ENCODE results near the gene TPSAB1.
"Not testable (repeated sequence)": the region's sequence is repeated elsewhere in the genome, so short reads cannot be mapped to it uniquely, and the experiment has no call there.

Gene TPSAB1

GRCh38 chr16:1240436-1240835 is at the start of gene TPSAB1:
TSS of gene TPSAB1 (plus strand) at chr16:1240705. CDS start at chr16:1240939, 234 bp downstream.
- DNase-seq, result not testable (repeated sequence)

- DNase-seq, result not testable (repeated sequence)
Observed at GRCh38 chr16:1190789-1191188, 49.7 kb upstream of the TPSAB1 start.

- no peak for DNase-seq
Observed at GRCh38 chr16:1192384-1193073, 48.0 kb upstream of the TPSAB1 start.

- no peak for DNase-seq
Observed at GRCh38 chr16:1193143-1193824, 47.2 kb upstream of the TPSAB1 start.

- no peak for DNase-seq
Observed at GRCh38 chr16:1193825-1194581, 46.5 kb upstream of the TPSAB1 start.

GRCh38 chr16:1194665-1195392 is 45.7 kb upstream of the TPSAB1 start:
- no peak for DNase-seq

GRCh38 chr16:1195393-1195666 is 45.2 kb upstream of the TPSAB1 start:
- no peak for DNase-seq

GRCh38 chr16:1196494-1196893 is 44.0 kb upstream of the TPSAB1 start:
- DNase-seq, result no peak

- DNase-seq, result no peak
Observed at GRCh38 chr16:1197237-1197866, 43.2 kb upstream of the TPSAB1 start.

- DNase-seq, result no peak
Observed at GRCh38 chr16:1198194-1198593, 42.3 kb upstream of the TPSAB1 start.

GRCh38 chr16:1198671-1199346 is 41.7 kb upstream of the TPSAB1 start:
- not testable (repeated sequence) for DNase-seq

GRCh38 chr16:1199347-1200013 is 41.0 kb upstream of the TPSAB1 start:
- no peak for DNase-seq

GRCh38 chr16:1200014-1200627 is 40.4 kb upstream of the TPSAB1 start:
- no peak for DNase-seq

- no peak for DNase-seq
Observed at GRCh38 chr16:1201444-1201843, 39.1 kb upstream of the TPSAB1 start.

- no peak for DNase-seq
Observed at GRCh38 chr16:1202274-1202673, 38.2 kb upstream of the TPSAB1 start.

GRCh38 chr16:1204933-1205332 is 35.6 kb upstream of the TPSAB1 start:
- no peak for DNase-seq

GRCh38 chr16:1206326-1206725 is 34.2 kb upstream of the TPSAB1 start:
- no peak for DNase-seq

GRCh38 chr16:1206786-1207185 is 33.7 kb upstream of the TPSAB1 start:
- DNase-seq, result no peak

GRCh38 chr16:1208239-1208830 is 32.2 kb upstream of the TPSAB1 start:
- DNase-seq, result no peak

- no peak for DNase-seq
Observed at GRCh38 chr16:1209081-1209480, 31.4 kb upstream of the TPSAB1 start.

- DNase-seq, result no peak
Observed at GRCh38 chr16:1210461-1210860, 30.0 kb upstream of the TPSAB1 start.

All from NCI-H510A (cell line).